ENCODE data around the gene PCSK5. TPM values are rescaled to one million over a fixed set of nuclear protein-coding genes. Genes with fewer than 3 reads are reported as not detected.

Gene PCSK5
- polyA plus RNA-seq, 3 donors, result 4.8 to 13.0 (median 7.1) TPM

DNA sequence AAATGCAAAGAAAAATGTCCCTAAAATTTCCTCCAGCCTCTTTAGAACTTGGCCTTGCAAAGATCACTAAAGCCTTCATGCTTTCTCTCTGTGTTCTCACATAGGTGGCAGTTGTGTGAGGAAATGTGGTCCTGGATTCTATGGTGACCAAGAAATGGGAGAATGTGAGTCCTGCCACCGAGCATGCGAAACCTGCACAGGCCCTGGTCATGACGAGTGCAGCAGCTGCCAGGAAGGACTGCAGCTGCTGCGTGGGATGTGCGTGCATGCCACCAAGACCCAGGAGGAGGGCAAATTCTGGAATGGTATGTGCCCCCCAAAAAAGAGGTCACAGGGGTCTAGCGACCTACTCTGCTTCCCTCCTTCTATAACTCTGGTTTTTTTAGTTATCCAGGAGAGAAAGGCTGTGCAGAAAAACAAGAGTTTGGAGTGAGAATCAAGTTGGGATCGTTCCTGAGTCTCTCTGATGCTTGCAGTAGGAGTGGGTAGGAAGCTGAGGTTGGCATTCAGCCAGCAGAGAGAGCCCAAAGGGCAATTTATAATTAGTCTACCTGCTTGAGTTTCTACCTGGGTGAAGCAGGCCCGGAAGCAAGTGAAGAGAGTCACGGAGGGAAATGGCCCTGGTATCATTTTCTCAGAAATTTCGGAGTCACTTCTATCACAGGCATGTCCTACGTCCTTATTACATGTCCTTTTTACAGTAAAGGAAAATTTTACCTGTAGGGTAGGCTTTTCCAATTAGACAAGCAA lies 406.3 kb downstream of the PCSK5 start:
- no peaks in the 10 kb centered on the region for H3K9me3 ChIP-seq (replicated peaks in 1 of 2; ENCODE audit: control insufficient read depth in 1 of 2, insufficient read depth in 1 of 2, low read length in 2 of 2)
- intact Hi-C loops (cut with micrococcal nuclease), result loop anchor here in 1 of 2 donors (5.0 kb wide), 1 partner anchor 1029 kb away; no protein-coding TSS in a partner anchor
- DNase-seq, result no peak
- peaks cover 0 to 6% of the 10 kb centered on the region in 2 donors for H3K4me1 ChIP-seq (ENCODE audit: control insufficient read depth in 1 of 2, insufficient read depth in 2 of 2, low read length in 2 of 2)
- Mint-ChIP-seq H3K36me3 (no peaks in the 10 kb centered on the region), H3K4me1 (peaks cover 23% of the 10 kb centered on the region), H3K4me3 (no peak overlapping the region), H3K27me3 (ENCODE audit: low read depth in 3 of 3) (peaks cover 0 to 7% (median 6%) of the 10 kb centered on the region in 3 donors), H3K27ac (no peak overlapping the region), H3K9me3 (no peaks in the 10 kb centered on the region)
- no peaks in the 10 kb centered on the region for H4K20me1 ChIP-seq (ENCODE audit: insufficient read depth, low read length)
- H3K79me2 ChIP-seq (ENCODE audit: insufficient read depth, low read length), result no peaks in the 10 kb centered on the region
- no peak overlapping the region for H2AFZ ChIP-seq (ENCODE audit: insufficient read depth, low read depth, low read length, poor library complexity, severe bottlenecking)
- no peaks in the 10 kb centered on the region for H3K36me3 ChIP-seq (replicated peaks in 1 of 2; ENCODE audit: control insufficient read depth in 1 of 2, insufficient read depth in 2 of 2, low read length in 2 of 2)
- no peak overlapping the region for H3K27ac ChIP-seq (ENCODE audit: low read depth in 1 of 2, low read length in 2 of 2)
- no peaks in the 10 kb centered on the region for H3K27me3 ChIP-seq (ENCODE audit: control insufficient read depth in 2 of 2, insufficient read depth in 2 of 2, low read length in 2 of 2)
- TF ChIP-seq, protein P1, sequence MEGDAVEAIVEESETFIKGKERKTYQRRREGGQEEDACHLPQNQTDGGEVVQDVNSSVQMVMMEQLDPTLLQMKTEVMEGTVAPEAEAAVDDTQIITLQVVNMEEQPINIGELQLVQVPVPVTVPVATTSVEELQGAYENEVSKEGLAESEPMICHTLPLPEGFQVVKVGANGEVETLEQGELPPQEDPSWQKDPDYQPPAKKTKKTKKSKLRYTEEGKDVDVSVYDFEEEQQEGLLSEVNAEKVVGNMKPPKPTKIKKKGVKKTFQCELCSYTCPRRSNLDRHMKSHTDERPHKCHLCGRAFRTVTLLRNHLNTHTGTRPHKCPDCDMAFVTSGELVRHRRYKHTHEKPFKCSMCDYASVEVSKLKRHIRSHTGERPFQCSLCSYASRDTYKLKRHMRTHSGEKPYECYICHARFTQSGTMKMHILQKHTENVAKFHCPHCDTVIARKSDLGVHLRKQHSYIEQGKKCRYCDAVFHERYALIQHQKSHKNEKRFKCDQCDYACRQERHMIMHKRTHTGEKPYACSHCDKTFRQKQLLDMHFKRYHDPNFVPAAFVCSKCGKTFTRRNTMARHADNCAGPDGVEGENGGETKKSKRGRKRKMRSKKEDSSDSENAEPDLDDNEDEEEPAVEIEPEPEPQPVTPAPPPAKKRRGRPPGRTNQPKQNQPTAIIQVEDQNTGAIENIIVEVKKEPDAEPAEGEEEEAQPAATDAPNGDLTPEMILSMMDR (IDR thresholded peaks at IDR 0.05), result no peak
- H3K9ac ChIP-seq (ENCODE audit: insufficient read depth, low read length, poor library complexity, severe bottlenecking), result no peak overlapping the region
- H3K4me3 ChIP-seq (replicated peaks in 1 of 3; ENCODE audit: low read depth in 2 of 3, low read length in 3 of 3), result no peak overlapping the region
- 95% methylated on average over 2 of the region's 11 CpGs for WGBS (ENCODE audit: insufficient coverage)
- no peak overlapping the region for H3K4me2 ChIP-seq (replicated peaks; ENCODE audit: extremely low read depth, low read length, poor library complexity, severe bottlenecking)

DNA sequence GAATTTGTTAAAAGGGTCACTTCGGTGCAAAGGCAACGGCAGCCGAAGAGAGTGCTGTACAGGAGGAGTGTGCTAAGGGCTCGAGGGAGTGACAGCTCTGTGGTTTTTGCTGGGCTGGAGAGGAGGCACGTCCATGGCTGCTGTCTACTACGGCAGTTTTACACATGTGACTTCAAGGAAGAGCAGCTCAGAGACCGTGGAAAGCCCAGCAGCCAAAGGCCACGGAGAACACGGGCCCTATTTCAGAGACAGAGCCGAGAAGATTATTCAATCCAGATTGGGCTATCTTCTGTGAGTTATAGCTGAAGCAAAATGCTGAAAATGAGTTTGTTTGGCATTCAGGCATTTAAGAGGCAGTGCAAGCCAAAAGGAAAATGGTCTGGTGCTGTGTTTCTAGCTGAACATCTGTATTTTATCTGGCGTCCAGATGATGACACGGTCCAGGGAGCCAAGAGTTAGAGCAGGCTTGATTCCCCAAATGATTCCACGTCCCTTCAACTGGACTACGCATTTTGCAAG lies 407.3 kb downstream of the PCSK5 start:
- Histone ChIP-seq H3K4me2 (replicated peaks; ENCODE audit: extremely low read depth, low read length, poor library complexity, severe bottlenecking) (no peak overlapping the region), H3K79me2 (ENCODE audit: insufficient read depth, low read length) (no peaks in the 10 kb centered on the region), H3K9ac (ENCODE audit: insufficient read depth, low read length, poor library complexity, severe bottlenecking) (no peak overlapping the region), H3K27me3 (ENCODE audit: control insufficient read depth in 2 of 2, insufficient read depth in 2 of 2, low read length in 2 of 2) (no peaks in the 10 kb centered on the region), H3K4me1 (ENCODE audit: control insufficient read depth in 1 of 2, insufficient read depth in 2 of 2, low read length in 2 of 2) (peaks cover 0 to 6% of the 10 kb centered on the region in 2 donors), H3K27ac (ENCODE audit: low read depth in 1 of 2, low read length in 2 of 2) (no peak overlapping the region), H3K9me3 (replicated peaks in 1 of 2; ENCODE audit: control insufficient read depth in 1 of 2, insufficient read depth in 1 of 2, low read length in 2 of 2) (no peaks in the 10 kb centered on the region), H3K4me3 (replicated peaks in 1 of 3; ENCODE audit: low read depth in 2 of 3, low read length in 3 of 3) (no peak overlapping the region), H2AFZ (ENCODE audit: insufficient read depth, low read depth, low read length, poor library complexity, severe bottlenecking) (peak overlapping the region; percentile 45), H3K36me3 (replicated peaks in 1 of 2; ENCODE audit: control insufficient read depth in 1 of 2, insufficient read depth in 2 of 2, low read length in 2 of 2) (no peaks in the 10 kb centered on the region), H4K20me1 (ENCODE audit: insufficient read depth, low read length) (no peaks in the 10 kb centered on the region)
- peaks cover 16% of the 10 kb centered on the region for H3K4me1 Mint-ChIP-seq
- TF ChIP-seq, protein P1 (IDR thresholded peaks at IDR 0.05), result no peak
- no peak for DNase-seq
- H3K27me3 Mint-ChIP-seq (ENCODE audit: low read depth in 3 of 3), result peaks cover 0 to 7% (median 6%) of the 10 kb centered on the region in 3 donors
- intact Hi-C loops (cut with micrococcal nuclease), result loop anchor here in 1 of 2 donors (5.0 kb wide), 1 partner anchor 1030 kb away; no protein-coding TSS in a partner anchor
- peak overlapping the region; percentile 42 to 70 for H3K4me3 Mint-ChIP-seq
- no peak overlapping the region for H3K27ac Mint-ChIP-seq
- H3K9me3 Mint-ChIP-seq, result no peaks in the 10 kb centered on the region
- 37% methylated on average over 13 of the region's 14 CpGs for WGBS (ENCODE audit: insufficient coverage)
- H3K36me3 Mint-ChIP-seq, result no peaks in the 10 kb centered on the region
